Stimulated activated effector memory CD8-positive, alpha-beta T cell treated with anti-CD3 and anti-CD28 coated beads, Interleukin-12 subunit alpha, Interleukin-12 subunit beta, amount 100 ng/mL, for 72 hours (primary cell): Measurements from ENCODE around the gene ITIH1.

Source experiments
- ATAC-seq: fragments of 150-1000 bp; cut with Tn5 transposase; 2 replicates; pipeline ENCODE4 v1.10.0; 2021
- DNase-seq, 2 donors: peaks; one replicate each; pipeline ENCODE4 v3.0.0; 2021 to 2022; ENCODE audit warnings: low spot score in 2 of 2
- H3K27ac Mint-ChIP-seq: one replicate; pipeline ENCODE4 v1.8.0; 2022; ENCODE audit warnings: mild to moderate bottlenecking, mixed read lengths
- H3K36me3 Mint-ChIP-seq: one replicate; pipeline ENCODE4 v1.8.0; 2022; ENCODE audit warnings: mild to moderate bottlenecking, mixed read lengths
- H3K4me1 Mint-ChIP-seq: one replicate; pipeline ENCODE4 v1.8.0; 2022; ENCODE audit warnings: mixed read lengths
- H3K4me3 Mint-ChIP-seq: one replicate; pipeline ENCODE4 v1.8.0; 2022; ENCODE audit warnings: mild to moderate bottlenecking, mixed read lengths
- H3K9me3 Mint-ChIP-seq: one replicate; pipeline ENCODE4 v1.8.0; 2022; ENCODE audit warnings: mixed read lengths

ITIH1 gene

GRCh38 chr3:52792413-52792812, 15.0 kb downstream of the ITIH1 start:
- H3K9me3 Mint-ChIP-seq = no peaks in the 10 kb centered on the region
- H3K4me1 Mint-ChIP-seq = peaks cover 1% of the 10 kb centered on the region
- DNase-seq = no peak
- no peaks in the 10 kb centered on the region for H3K36me3 Mint-ChIP-seq
- no peak for ATAC-seq
- H3K27ac Mint-ChIP-seq = no peak overlapping the region
- H3K4me3 Mint-ChIP-seq = no peak overlapping the region

GRCh38 chr3:52792961-52793695, 15.7 kb downstream of the ITIH1 start:
- DNase-seq (no peak), ATAC-seq (no peak)
- no peak overlapping the region for H3K27ac Mint-ChIP-seq
- no peaks in the 10 kb centered on the region for H3K9me3 Mint-ChIP-seq
- H3K36me3 Mint-ChIP-seq = no peaks in the 10 kb centered on the region
- no peaks in the 10 kb centered on the region for H3K4me1 Mint-ChIP-seq
- H3K4me3 Mint-ChIP-seq = no peak overlapping the region

- no peak overlapping the region for H3K27ac Mint-ChIP-seq
- no peaks in the 10 kb centered on the region for H3K36me3 Mint-ChIP-seq
- ATAC-seq (no peak), DNase-seq (no peak)
- peaks cover 2% of the 10 kb centered on the region for H3K4me1 Mint-ChIP-seq
- H3K4me3 Mint-ChIP-seq = no peak overlapping the region
- no peaks in the 10 kb centered on the region for H3K9me3 Mint-ChIP-seq
Observed at GRCh38 chr3:52793702-52794611, 16.6 kb downstream of the ITIH1 start.

GRCh38 chr3:52794612-52795099, 17.3 kb downstream of the ITIH1 start, which contains the start of gene ITIH3:
Gene ITIH3, plus strand, starts transcription at chr3:52794796. Its CDS starts 8 bp downstream, at chr3:52794804.
- Mint-ChIP-seq H3K36me3 (no peaks in the 10 kb centered on the region), H3K27ac (no peak within 1 kb of the TSS), H3K9me3 (no peaks in the 10 kb centered on the region), H3K4me3 (no peak within 1 kb of the TSS), H3K4me1 (peaks cover 8% of the 10 kb centered on the region)
- ATAC-seq (no peak), DNase-seq (no peak)

GRCh38 chr3:52795298-52795900, 18.0 kb downstream of the ITIH1 start:
- H3K27ac Mint-ChIP-seq = no peak overlapping the region
- H3K9me3 Mint-ChIP-seq = no peaks in the 10 kb centered on the region
- DNase-seq (no peak), ATAC-seq (no peak)
- H3K4me3 Mint-ChIP-seq = no peak overlapping the region
- peaks cover 8% of the 10 kb centered on the region for H3K4me1 Mint-ChIP-seq
- no peaks in the 10 kb centered on the region for H3K36me3 Mint-ChIP-seq

- H3K4me1 Mint-ChIP-seq = peaks cover 8% of the 10 kb centered on the region
- H3K9me3 Mint-ChIP-seq = no peaks in the 10 kb centered on the region
- DNase-seq (no peak), ATAC-seq (no peak)
- no peak overlapping the region for H3K4me3 Mint-ChIP-seq
- no peak overlapping the region for H3K27ac Mint-ChIP-seq
- no peaks in the 10 kb centered on the region for H3K36me3 Mint-ChIP-seq
Observed at GRCh38 chr3:52796411-52796810, 19.0 kb downstream of the ITIH1 start.

GRCh38 chr3:52798376-52798977, 21.1 kb downstream of the ITIH1 start:
- no peak overlapping the region for H3K4me3 Mint-ChIP-seq
- DNase-seq (no peak), ATAC-seq (no peak)
- no peaks in the 10 kb centered on the region for H3K36me3 Mint-ChIP-seq
- no peaks in the 10 kb centered on the region for H3K9me3 Mint-ChIP-seq
- no peak overlapping the region for H3K27ac Mint-ChIP-seq
- peaks cover 8% of the 10 kb centered on the region for H3K4me1 Mint-ChIP-seq

DNA sequence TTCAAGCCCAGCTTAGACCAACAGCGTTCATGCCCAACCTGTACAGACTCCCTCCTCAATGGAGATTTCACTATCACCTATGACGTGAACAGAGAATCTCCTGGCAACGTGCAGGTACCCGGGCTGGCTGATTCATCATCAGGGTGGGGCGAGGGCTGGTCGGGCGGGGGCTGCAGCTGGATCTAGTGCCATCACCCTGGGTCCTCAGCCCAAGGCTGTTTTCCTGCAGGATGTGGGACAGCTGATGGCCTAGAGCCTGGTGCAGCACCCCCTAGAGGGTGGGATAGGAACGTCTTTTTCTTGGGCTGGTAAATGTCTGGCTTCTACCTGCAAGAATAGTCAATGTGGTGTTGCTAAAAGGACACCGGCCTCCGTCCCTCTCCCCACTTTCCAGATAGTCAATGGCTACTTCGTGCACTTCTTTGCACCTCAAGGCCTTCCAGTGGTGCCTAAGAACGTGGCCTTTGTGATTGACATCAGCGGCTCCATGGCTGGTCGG, 21.6 kb downstream of the ITIH1 start:
- Mint-ChIP-seq H3K27ac (no peak overlapping the region), H3K9me3 (no peaks in the 10 kb centered on the region), H3K4me3 (no peak overlapping the region), H3K36me3 (no peaks in the 10 kb centered on the region), H3K4me1 (peaks cover 8% of the 10 kb centered on the region)
- DNase-seq (no peak), ATAC-seq (no peak)

GRCh38 chr3:52800079-52800478, 22.7 kb downstream of the ITIH1 start:
- no peak overlapping the region for H3K4me3 Mint-ChIP-seq
- ATAC-seq = no peak
- H3K9me3 Mint-ChIP-seq = no peaks in the 10 kb centered on the region
- no peak for DNase-seq
- H3K36me3 Mint-ChIP-seq = no peaks in the 10 kb centered on the region
- peaks cover 8% of the 10 kb centered on the region for H3K4me1 Mint-ChIP-seq
- no peak overlapping the region for H3K27ac Mint-ChIP-seq

- Mint-ChIP-seq H3K27ac (no peak overlapping the region), H3K9me3 (no peaks in the 10 kb centered on the region), H3K4me1 (peaks cover 8% of the 10 kb centered on the region), H3K36me3 (no peaks in the 10 kb centered on the region), H3K4me3 (no peak overlapping the region)
- DNase-seq (no peak), ATAC-seq (no peak)
Observed at GRCh38 chr3:52801839-52802238, 24.4 kb downstream of the ITIH1 start.

DNA sequence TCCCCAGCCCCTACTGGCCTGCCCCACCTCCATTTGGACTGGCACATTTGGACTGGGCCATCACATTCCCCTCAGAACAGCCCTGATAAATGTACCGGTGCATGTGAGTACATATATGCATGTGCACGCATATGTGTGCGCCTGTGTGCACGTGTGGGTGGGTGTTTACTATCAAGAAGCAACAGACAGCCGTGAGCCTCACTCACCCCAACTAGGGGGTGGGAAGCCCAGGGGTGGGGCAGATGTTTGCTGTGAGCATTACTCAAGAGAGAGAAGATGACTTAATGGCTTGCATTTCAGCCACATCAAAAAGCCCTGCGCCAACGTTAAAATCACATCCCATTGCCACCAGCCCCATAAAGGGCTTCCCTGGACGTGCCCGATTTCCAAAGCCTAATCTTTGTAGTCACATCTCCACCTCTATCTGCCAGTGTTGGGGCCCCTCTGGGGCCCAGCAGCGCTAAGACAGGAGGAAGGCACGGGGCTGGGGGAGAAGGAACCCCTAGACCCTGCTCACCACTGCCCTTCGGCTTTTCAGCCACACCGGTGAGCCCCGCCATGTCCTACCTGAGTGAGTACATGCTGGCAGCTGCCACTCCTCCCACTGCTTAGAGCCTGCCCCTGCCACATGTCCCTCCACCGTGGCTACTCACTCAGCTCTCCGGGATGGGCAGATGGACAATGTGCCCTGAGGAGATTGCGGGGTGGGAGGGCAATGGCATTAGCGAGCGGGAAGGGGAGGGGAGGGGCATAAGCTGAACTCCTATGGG, 28.1 kb downstream of the ITIH1 start:
- Mint-ChIP-seq H3K4me1 (no peaks in the 10 kb centered on the region), H3K36me3 (no peaks in the 10 kb centered on the region), H3K9me3 (no peaks in the 10 kb centered on the region), H3K4me3 (no peak overlapping the region), H3K27ac (no peak overlapping the region)
- ATAC-seq (no peak), DNase-seq (no peak)

DNA sequence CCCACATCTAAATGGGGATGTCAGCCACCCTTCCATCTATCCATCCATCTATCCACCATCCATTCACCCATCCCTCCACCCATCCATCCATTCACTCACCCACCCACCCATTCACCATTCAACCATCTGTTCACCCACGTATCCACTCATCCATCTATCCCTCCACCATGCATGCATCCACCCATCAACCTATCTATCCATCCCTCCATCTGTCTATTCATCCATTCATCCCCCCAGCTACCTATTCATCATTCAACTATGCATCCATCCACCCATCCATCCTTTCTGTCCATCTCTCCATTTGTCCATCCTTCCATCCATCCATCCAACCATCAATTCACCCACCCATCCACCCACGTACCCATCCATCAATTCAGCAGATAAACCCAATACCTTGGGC, 31.8 kb downstream of the ITIH1 start:
- Mint-ChIP-seq H3K36me3 (no peaks in the 10 kb centered on the region), H3K27ac (no peak overlapping the region), H3K4me3 (no peak overlapping the region), H3K9me3 (no peaks in the 10 kb centered on the region), H3K4me1 (no peaks in the 10 kb centered on the region)
- ATAC-seq (no peak), DNase-seq (no peak)

DNA sequence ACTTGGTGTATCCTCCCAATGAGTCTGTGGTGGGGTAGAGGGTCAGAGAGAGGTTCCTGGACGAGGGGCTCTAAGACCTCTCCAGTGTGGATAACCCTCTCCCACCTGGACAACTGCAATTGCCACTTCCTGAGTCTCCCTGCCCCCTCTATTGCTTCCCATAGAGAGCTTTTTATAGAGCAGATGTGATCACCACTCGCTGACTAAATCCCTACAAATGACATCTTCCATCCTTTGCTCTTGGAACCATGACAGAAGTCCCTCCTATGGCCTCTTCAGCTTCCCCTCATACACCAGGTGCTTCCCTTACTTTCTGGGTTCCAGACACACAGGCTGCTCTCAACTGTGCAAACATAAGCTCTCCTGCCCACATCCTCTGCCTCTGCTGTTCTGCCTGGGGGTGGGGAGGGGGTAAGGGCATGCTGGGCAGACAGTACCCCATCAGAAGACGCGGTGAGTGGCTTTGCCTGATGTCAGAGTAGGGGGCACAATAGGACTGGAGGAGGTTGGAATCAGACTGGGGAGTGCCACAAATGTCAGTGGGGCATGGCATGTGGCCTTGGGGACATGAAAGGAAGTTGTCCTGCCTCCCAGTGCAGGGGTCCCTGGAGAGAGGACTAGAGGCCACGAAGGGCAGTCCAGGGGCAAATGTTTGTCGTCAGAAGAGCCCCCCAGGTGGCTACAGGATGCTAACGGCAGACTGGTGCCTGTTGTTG, 32.4 kb downstream of the ITIH1 start:
- Mint-ChIP-seq H3K9me3 (no peaks in the 10 kb centered on the region), H3K36me3 (no peaks in the 10 kb centered on the region), H3K4me1 (no peaks in the 10 kb centered on the region), H3K4me3 (no peak overlapping the region), H3K27ac (no peak overlapping the region)
- no peak for DNase-seq
- ATAC-seq = no peak

GRCh38 chr3:52810923-52811322, 33.5 kb downstream of the ITIH1 start:
- Mint-ChIP-seq H3K4me1 (no peaks in the 10 kb centered on the region), H3K9me3 (no peaks in the 10 kb centered on the region), H3K36me3 (no peaks in the 10 kb centered on the region), H3K4me3 (no peak overlapping the region), H3K27ac (no peak overlapping the region)
- no peak for ATAC-seq
- no peak for DNase-seq
